HEK293 (cell line): ENCODE measurements around the gene MYO5B.
A peak's percentile ranks its signal among the peaks of the same experiment; 100 is the strongest.

ENCODE experiments used
- CTCF ChIA-PET: fragments of 350-600 bp; formaldehyde crosslinking; extraction: SDS; loops from one replicate; lab custom pipeline; 2021; ENCODE audit warnings: antibody characterized with exemption; lab: Yijun Ruan, JAX
- POLR2A ChIA-PET: fragments of 300-600 bp; formaldehyde crosslinking; extraction: SDS; loops from one replicate; lab custom pipeline; 2020; ENCODE audit warnings: antibody characterized with exemption, inconsistent platforms; lab: Yijun Ruan, JAX
- H3K27ac ChIP-seq: fragments of 200-500 bp; sonication (Bioruptor generic); 2 replicates; pipeline ENCODE4 v1.5.1; 2014; ENCODE audit warnings: low read depth, low read length, control low read depth, inconsistent platforms; ENCODE audit errors: extremely low read depth
- H3K36me3 ChIP-seq, 2 experiments: fragments of 200-500 bp in 1 of 2; sonication (Bioruptor generic) in 1 of 2; 1 replicate in 1 of 2; 2 replicates in 1 of 2; pipeline ENCODE4 v1.5.1; 2014 to 2017; ENCODE audit warnings: inconsistent platforms in 2 of 2, low read length in 2 of 2; ENCODE audit not compliant: control insufficient read depth in 2 of 2, insufficient read depth in 1 of 2
- H3K4me1 ChIP-seq: fragments of 200-500 bp; sonication (Bioruptor generic); 2 replicates; pipeline ENCODE4 v1.5.1; 2014; ENCODE audit warnings: mild to moderate bottlenecking, low read length, inconsistent platforms; ENCODE audit not compliant: control insufficient read depth, insufficient read depth
- H3K4me3 ChIP-seq: 2 replicates; pipeline ENCODE4 v1.5.1; 2011; ENCODE audit warnings: low read depth, mild to moderate bottlenecking, control low read depth, low read length, moderate library complexity
- H3K9me3 ChIP-seq: fragments of 200-500 bp; sonication (Bioruptor generic); 2 replicates; pipeline ENCODE4 v1.5.1; 2014; ENCODE audit warnings: low read depth, low read length, inconsistent platforms; ENCODE audit not compliant: control insufficient read depth, insufficient read depth
- CTCF ChIP-seq: fragments of 450-650 bp; formaldehyde crosslinking; IDR thresholded peaks from 2 replicates; pipeline ENCODE4 v1.5.1; 2016; ENCODE audit warnings: missing biosample characterization, missing genetic modification characterization
- GLI4 ChIP-seq: fragments of 450-650 bp; formaldehyde crosslinking; IDR thresholded peaks from 2 replicates; pipeline ENCODE4 v1.5.1; 2016; ENCODE audit warnings: missing biosample characterization, missing genetic modification characterization
- KLF1 ChIP-seq: fragments of 450-650 bp; formaldehyde crosslinking; IDR thresholded peaks from 2 replicates; pipeline ENCODE4 v1.5.1; 2016; ENCODE audit warnings: missing biosample characterization, missing genetic modification characterization
- KLF16 ChIP-seq: fragments of 450-650 bp; formaldehyde crosslinking; IDR thresholded peaks from 2 replicates; pipeline ENCODE4 v1.5.1; 2017; ENCODE audit warnings: missing biosample characterization, missing genetic modification characterization
- PBX3 ChIP-seq: sonication (generic); formaldehyde crosslinking; IDR thresholded peaks from 2 replicates; pipeline ENCODE4 v1.8.1; 2022; ENCODE audit warnings: mild to moderate bottlenecking, moderate library complexity, missing genetic modification reagents
- ZNF114 ChIP-seq: fragments of 450-650 bp; formaldehyde crosslinking; IDR thresholded peaks from 2 replicates; pipeline ENCODE4 v1.5.0; 2017; ENCODE audit warnings: missing biosample characterization, missing genetic modification characterization
- ZNF174 ChIP-seq: fragments of 450-650 bp; formaldehyde crosslinking; IDR thresholded peaks from 2 replicates; pipeline ENCODE4 v1.5.0; 2017; ENCODE audit warnings: missing biosample characterization, mild to moderate bottlenecking, missing genetic modification characterization
- ZNF223 ChIP-seq: fragments of 450-650 bp; formaldehyde crosslinking; IDR thresholded peaks from 2 replicates; pipeline ENCODE4 v1.5.1; 2016; ENCODE audit warnings: missing biosample characterization, missing genetic modification characterization
- ZNF248 ChIP-seq: fragments of 450-650 bp; formaldehyde crosslinking; IDR thresholded peaks from 2 replicates; pipeline ENCODE4 v1.5.1; 2017; ENCODE audit warnings: missing biosample characterization, missing genetic modification characterization
- ZNF404 ChIP-seq: fragments of 450-650 bp; formaldehyde crosslinking; IDR thresholded peaks from 2 replicates; pipeline ENCODE4 v1.5.1; 2017; ENCODE audit warnings: missing biosample characterization, missing genetic modification characterization
- ZNF530 ChIP-seq: fragments of 450-650 bp; formaldehyde crosslinking; IDR thresholded peaks from 2 replicates; pipeline ENCODE4 v1.5.1; 2016; ENCODE audit warnings: low read depth, missing biosample characterization, missing genetic modification characterization
- ZNF549 ChIP-seq: fragments of 450-650 bp; IDR thresholded peaks from 2 replicates; pipeline ENCODE4 v1.5.1; 2018; ENCODE audit warnings: missing biosample characterization, missing genetic modification characterization, mild to moderate bottlenecking, inconsistent platforms, moderate library complexity
- ZNF623 ChIP-seq: fragments of 450-650 bp; formaldehyde crosslinking; IDR thresholded peaks from 2 replicates; pipeline ENCODE4 v1.5.1; 2016; ENCODE audit warnings: missing biosample characterization, missing genetic modification characterization
- ZNF654 ChIP-seq: fragments of 450-650 bp; formaldehyde crosslinking; IDR thresholded peaks from 2 replicates; pipeline ENCODE4 v1.5.1; 2016; ENCODE audit warnings: low read depth, missing biosample characterization, missing genetic modification characterization
- ZNF660 ChIP-seq: fragments of 450-650 bp; IDR thresholded peaks from 2 replicates; pipeline ENCODE4 v1.5.1; 2018; ENCODE audit warnings: missing biosample characterization, mild to moderate bottlenecking, missing genetic modification characterization
- ZNF785 ChIP-seq: fragments of 450-650 bp; formaldehyde crosslinking; IDR thresholded peaks from 2 replicates; pipeline ENCODE4 v1.5.1; 2016; ENCODE audit warnings: missing biosample characterization, missing genetic modification characterization
- TF ChIP-seq, protein P1 (sequence below): fragments of 450-650 bp; formaldehyde crosslinking; optimal IDR thresholded peaks from 2 replicates; pipeline ENCODE3; 2016; ENCODE audit warnings: missing biosample characterization, mild to moderate bottlenecking, missing genetic modification characterization

Gene MYO5B

GRCh38 chr18:50218432-50219197 is 23.7 kb upstream of the MYO5B start:
- CTCF ChIA-PET: interaction anchor here (0.5 to 4.8 kb wide), 19 partner anchors 10 to 493 kb away, joined by 3 to 88 read pairs (median 4); partner anchors contain the start of gene CFAP53
- no peak overlapping the region for H3K4me3 ChIP-seq
- no peaks in the 10 kb centered on the region for H3K9me3 ChIP-seq
- no peak overlapping the region for H3K27ac ChIP-seq
- no peaks in the 10 kb centered on the region for H3K4me1 ChIP-seq
- POLR2A ChIA-PET: no interaction called here
- no peaks in the 10 kb centered on the region for H3K36me3 ChIP-seq
- TF ChIP-seq ZNF530 (tag by site-specific recombination) (no peak), CTCF (peak; percentile 63; the same call in 1 of the 2 replicates), ZNF654 (tag by site-specific recombination) (0 out of 2 replicates have a peak, but pooled peaks have one; percentile 16)

DNA sequence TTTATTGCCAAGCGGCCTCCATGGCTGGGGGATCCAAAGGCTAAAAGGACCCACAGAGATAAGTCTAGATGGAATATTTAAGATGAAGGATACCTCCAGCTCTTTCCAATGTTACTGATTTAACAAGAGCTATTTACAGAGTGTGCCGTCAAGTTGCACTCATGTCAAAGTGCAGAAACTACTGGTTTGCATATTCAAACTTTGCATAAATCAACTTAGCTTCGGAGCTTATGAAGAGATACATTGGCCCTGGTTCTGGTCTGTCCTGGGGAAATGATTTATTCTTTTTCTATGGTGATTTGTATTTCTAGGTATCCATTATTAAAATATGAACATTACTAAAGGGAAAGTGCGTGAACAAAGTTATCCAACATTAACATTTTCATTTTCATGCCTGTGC is 14.4 kb upstream of the MYO5B start:
- ChIA-PET POLR2A (no interaction called here), CTCF (interaction anchor here (0.7 to 3.9 kb wide), 6 partner anchors 9 to 345 kb away, joined by 3 to 18 read pairs (median 4); partner anchors contain the start of gene MYO5B)
- Histone ChIP-seq H3K27ac (no peak overlapping the region), H3K4me1 (no peaks in the 10 kb centered on the region), H3K4me3 (no peak overlapping the region), H3K9me3 (no peaks in the 10 kb centered on the region), H3K36me3 (no peaks in the 10 kb centered on the region)
- TF ChIP-seq GLI4 (no peak), PBX3 (no peak), ZNF785 (tag by site-specific recombination) (no peak), CTCF (no peak), ZNF549 (tag by site-specific recombination) (no peak), ZNF223 (tag by site-specific recombination) (no peak), ZNF248 (no peak), ZNF404 (no peak), ZNF660 (tag by site-specific recombination) (no peak), KLF16 (tag by site-specific recombination) (no peak)
- TF ChIP-seq, protein P1, sequence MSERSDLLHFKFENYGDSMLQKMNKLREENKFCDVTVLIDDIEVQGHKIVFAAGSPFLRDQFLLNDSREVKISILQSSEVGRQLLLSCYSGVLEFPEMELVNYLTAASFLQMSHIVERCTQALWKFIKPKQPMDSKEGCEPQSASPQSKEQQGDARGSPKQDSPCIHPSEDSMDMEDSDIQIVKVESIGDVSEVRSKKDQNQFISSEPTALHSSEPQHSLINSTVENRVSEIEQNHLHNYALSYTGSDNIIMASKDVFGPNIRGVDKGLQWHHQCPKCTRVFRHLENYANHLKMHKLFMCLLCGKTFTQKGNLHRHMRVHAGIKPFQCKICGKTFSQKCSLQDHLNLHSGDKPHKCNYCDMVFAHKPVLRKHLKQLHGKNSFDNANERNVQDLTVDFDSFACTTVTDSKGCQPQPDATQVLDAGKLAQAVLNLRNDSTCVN (tag by site-specific recombination): no peak

GRCh38 chr18:50207722-50208121 is 12.8 kb upstream of the MYO5B start:
- CTCF ChIA-PET: interaction anchor here (0.6 to 3.9 kb wide), 12 partner anchors 10 to 381 kb away, joined by 3 to 25 read pairs (median 4); partner anchors contain the start of gene MYO5B
- POLR2A ChIA-PET: interaction anchor here (0.8 kb wide), 1 partner anchor 74 kb away, joined by 3 read pairs; the partner anchor contains the start of gene MBD1

More at GRCh38 chr18:50207722-50208121, 12.8 kb upstream of the MYO5B start:
- Histone ChIP-seq H3K9me3 (no peaks in the 10 kb centered on the region), H3K36me3 (no peaks in the 10 kb centered on the region), H3K27ac (no peak overlapping the region), H3K4me3 (no peak overlapping the region), H3K4me1 (no peaks in the 10 kb centered on the region)
- TF ChIP-seq ZNF114: no peak
- no peak for TF ChIP-seq ZNF174
- TF ChIP-seq KLF1 (tag by site-specific recombination): no peak
- no peak for TF ChIP-seq ZNF623
